Activated CD8-positive, alpha-beta memory T cell treated with anti-CD3 and anti-CD28 coated beads for 36 hours (primary cell): ENCODE results near the gene KLHDC7B. TPM values are rescaled to one million over a fixed set of nuclear protein-coding genes. Genes with fewer than 3 reads are reported as not detected.

Experiments used
- CTCF ChIA-PET: fragments of 350-600 bp; sonication (Branson Sonifier 250); formaldehyde crosslinking; loops from one replicate; lab custom pipeline; 2021; ENCODE audit warnings: antibody characterized with exemption; lab: Charles Lee
- POLR2A ChIA-PET: fragments of 350-600 bp; sonication (Branson Sonifier 250); formaldehyde crosslinking; loops from one replicate; lab custom pipeline; 2021; ENCODE audit warnings: antibody characterized with exemption; lab: Charles Lee
- total RNA-seq, 2 experiments: library from RNA; stranded (reverse); gene quantifications; one replicate each; pipeline ENCODE4 v1.2.3, GENCODE V29; 2021

KLHDC7B gene
- total RNA-seq, 2 experiments from 2014 or later, result 5.9 to 6.1 TPM

- ChIA-PET CTCF (interaction anchor here (0.6 to 3.0 kb wide), 30 partner anchors 9 to 275 kb away, joined by 3 to 47 read pairs (median 4); partner anchors contain the start of genes CHKB, HDAC10, KLHDC7B and LMF2), POLR2A (interaction anchor here (0.5 to 7.7 kb wide), 18 partner anchors 10 to 282 kb away, joined by 3 to 93 read pairs (median 5); partner anchors contain the start of genes KLHDC7B, LMF2, NCAPH2 and SYCE3)
Observed at GRCh38 chr22:50525858-50526107, 19.9 kb upstream of the KLHDC7B start.

DNA sequence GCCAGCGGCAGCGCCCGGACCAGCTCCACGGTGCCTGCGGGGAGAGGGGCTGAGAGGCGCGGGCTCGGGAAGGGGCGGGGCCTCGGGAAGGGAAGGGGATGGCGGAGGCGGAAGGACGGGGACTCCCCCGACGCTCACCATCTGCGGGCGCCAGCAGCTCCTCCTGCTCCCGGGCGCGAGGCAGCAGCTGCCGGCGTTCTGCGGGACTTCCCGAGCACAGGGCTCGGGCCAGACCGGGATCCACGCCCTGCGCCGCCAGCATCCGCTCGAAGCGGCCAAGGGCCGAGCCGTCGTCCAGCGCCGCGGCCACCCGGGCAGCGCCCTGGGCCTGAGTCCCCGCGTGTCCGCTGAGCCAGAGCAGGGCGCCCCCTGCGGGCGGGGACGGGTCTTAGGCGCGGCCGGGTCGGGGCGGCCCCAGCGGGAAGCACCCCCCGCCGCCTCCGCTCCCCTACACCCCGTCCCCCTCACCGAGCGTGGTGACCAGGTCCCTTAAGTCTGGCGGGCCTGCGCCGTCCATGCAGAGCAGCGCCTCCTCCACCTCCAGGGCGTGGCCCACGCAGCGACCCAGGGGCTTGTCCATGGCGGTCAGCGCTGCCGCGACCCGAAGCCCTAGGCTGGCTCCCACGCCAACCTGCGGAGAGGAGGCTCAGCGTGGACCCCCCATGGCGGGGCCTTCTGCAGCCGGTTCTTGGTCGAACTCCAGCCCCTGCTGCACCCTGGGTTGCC lies 19.4 kb upstream of the KLHDC7B start:
- ChIA-PET CTCF (interaction anchor here (0.8 to 3.4 kb wide), 24 partner anchors 9 to 275 kb away, joined by 3 to 47 read pairs (median 5); partner anchors contain the start of genes CHKB, HDAC10, KLHDC7B and LMF2), POLR2A (interaction anchor here (0.5 to 7.7 kb wide), 16 partner anchors 11 to 282 kb away, joined by 3 to 93 read pairs (median 8); partner anchors contain the start of genes KLHDC7B, LMF2, NCAPH2 and SYCE3)

- POLR2A ChIA-PET, result interaction anchor here (1.6 to 7.7 kb wide), 4 partner anchors 13 to 94 kb away, joined by 10 to 93 read pairs (median 40); partner anchors contain the start of genes LMF2 and NCAPH2
- CTCF ChIA-PET, result interaction anchor here (0.6 to 3.4 kb wide), 8 partner anchors 12 to 603 kb away, joined by 3 to 22 read pairs (median 3); no protein-coding TSS in a partner anchor
Observed at GRCh38 chr22:50526834-50527801, 18.6 kb upstream of the KLHDC7B start.

DNA sequence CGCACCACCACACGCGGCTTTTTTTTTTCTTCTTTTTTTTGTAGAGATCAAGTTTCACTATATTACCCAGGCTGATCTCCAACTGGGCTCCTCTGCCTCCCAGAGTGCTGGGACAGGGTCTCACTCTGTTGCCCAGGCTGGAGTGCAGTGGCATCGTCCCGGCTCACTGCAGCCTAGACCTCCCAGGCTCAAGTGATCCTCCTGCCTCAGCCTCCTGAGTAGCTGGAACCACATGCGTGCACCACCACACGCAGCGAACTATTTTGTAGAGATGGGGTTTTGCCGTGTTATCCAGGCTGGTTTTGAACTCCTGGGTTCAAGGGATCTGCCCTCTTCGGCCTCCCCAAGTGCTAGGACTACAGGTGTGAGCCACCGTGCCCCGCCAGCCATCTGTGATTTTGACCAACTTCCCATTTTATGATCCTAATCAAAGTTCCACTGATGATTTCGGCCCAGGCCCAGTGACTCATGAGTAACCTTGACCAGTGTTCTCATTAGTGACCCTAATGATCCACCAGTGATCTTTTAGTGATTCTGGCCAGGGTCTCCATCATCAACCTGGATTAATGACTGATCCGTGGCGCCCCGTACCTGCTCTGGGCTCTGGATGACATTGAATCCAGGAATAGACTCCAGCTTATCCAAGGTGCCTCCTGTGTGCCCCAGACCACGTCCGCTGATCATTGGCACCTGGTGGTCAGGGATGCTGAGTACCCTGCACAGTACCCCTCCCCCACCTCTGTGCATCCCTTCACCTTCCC lies 17.6 kb upstream of the KLHDC7B start:
- ChIA-PET POLR2A (interaction anchor here (1.6 to 7.7 kb wide), 4 partner anchors 12 to 93 kb away, joined by 10 to 93 read pairs (median 40); partner anchors contain the start of genes LMF2 and NCAPH2), CTCF (interaction anchor here (0.6 to 3.4 kb wide), 9 partner anchors 11 to 186 kb away, joined by 3 to 22 read pairs (median 4); partner anchors contain the start of genes LMF2, NCAPH2 and SYCE3)

- ChIA-PET CTCF (interaction anchor here (1.3 to 3.4 kb wide), 5 partner anchors 10 to 92 kb away, joined by 4 to 22 read pairs (median 6); partner anchors contain the start of genes LMF2, NCAPH2 and SYCE3), POLR2A (interaction anchor here (1.5 to 7.7 kb wide), 4 partner anchors 11 to 92 kb away, joined by 3 to 93 read pairs (median 40); partner anchors contain the start of genes LMF2 and NCAPH2)
Observed at GRCh38 chr22:50528682-50529415, 16.9 kb upstream of the KLHDC7B start.

- ChIA-PET CTCF (interaction anchor here (1.1 to 3.4 kb wide), 6 partner anchors 10 to 92 kb away, joined by 3 to 22 read pairs (median 4); partner anchors contain the start of genes LMF2, NCAPH2 and SYCE3), POLR2A (interaction anchor here (0.6 to 7.7 kb wide), 8 partner anchors 11 to 285 kb away, joined by 3 to 93 read pairs (median 3); partner anchors contain the start of genes CHKB, LMF2, NCAPH2 and SYCE3)
Observed at GRCh38 chr22:50529416-50529896, 16.2 kb upstream of the KLHDC7B start.

DNA sequence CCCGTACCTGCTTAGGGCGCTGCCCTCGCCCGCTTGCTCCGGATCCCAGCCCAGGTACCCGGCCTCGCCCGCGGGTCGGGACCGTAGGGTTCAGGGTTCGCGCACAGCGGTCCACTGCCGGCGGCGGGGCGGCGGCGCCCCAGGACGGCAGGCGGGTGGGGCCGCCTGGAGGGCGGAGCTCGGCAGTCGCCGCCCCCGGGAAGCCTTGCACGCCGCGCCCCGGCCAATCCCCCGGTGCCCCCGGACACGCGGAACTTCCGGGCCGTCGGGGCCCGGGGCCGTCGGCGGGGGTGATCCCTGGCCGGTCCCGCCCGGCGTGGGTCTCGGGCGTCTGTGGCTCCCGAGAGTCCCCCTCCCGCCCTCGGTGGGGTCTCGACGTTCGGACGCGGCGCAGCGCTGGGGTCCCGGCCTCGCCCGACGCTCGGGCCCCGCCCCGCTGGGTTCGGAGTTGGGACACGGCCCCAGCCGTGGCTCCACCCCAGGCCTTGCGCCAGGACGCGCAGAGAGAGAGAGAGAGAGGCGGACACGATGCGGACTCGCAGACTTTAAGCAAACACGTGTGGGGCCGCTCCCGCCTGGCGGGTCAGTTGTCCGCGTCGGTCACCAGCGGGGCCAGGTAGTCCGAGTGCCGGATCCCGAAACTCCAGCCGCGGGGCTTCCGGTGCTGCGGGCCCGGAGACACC lies 15.7 kb upstream of the KLHDC7B start, which contains the start of gene TYMP:
Gene TYMP, minus strand, starts transcription at position 116 of the 683 bp plus-strand sequence. CDS start 303 bp downstream, outside the sequence.
- CTCF ChIA-PET, result interaction anchor here (1.1 to 3.4 kb wide), 3 partner anchors 9 to 91 kb away, joined by 3 to 22 read pairs (median 3); no protein-coding TSS in a partner anchor
- POLR2A ChIA-PET, result interaction anchor here (0.6 to 7.7 kb wide), 9 partner anchors 10 to 286 kb away, joined by 3 to 93 read pairs (median 3); partner anchors contain the start of genes CHKB, LMF2, NCAPH2 and SYCE3

- ChIA-PET POLR2A (interaction anchor here (1.4 to 7.7 kb wide), 4 partner anchors 10 to 51 kb away, joined by 3 to 93 read pairs (median 13); partner anchors contain the start of gene KLHDC7B), CTCF (interaction anchor here (0.6 kb wide), 1 partner anchor 9 kb away, joined by 6 read pairs; no protein-coding TSS in a partner anchor)
Observed at GRCh38 chr22:50530580-50530876, 15.2 kb upstream of the KLHDC7B start.

GRCh38 chr22:50530877-50531545 lies 14.7 kb upstream of the KLHDC7B start:
- ChIA-PET CTCF (interaction anchor here (0.6 to 1.7 kb wide), 2 partner anchors 9 to 32 kb away, joined by 6 to 7 read pairs; partner anchors contain the start of gene SYCE3), POLR2A (interaction anchor here (1.1 to 7.7 kb wide), 5 partner anchors 9 to 51 kb away, joined by 3 to 93 read pairs (median 10); partner anchors contain the start of genes KLHDC7B, LMF2 and NCAPH2)

GRCh38 chr22:50531546-50531961 lies 14.1 kb upstream of the KLHDC7B start:
- ChIA-PET POLR2A (interaction anchor here (1.1 to 7.7 kb wide), 5 partner anchors 9 to 50 kb away, joined by 3 to 93 read pairs (median 10); partner anchors contain the start of genes KLHDC7B, LMF2 and NCAPH2), CTCF (interaction anchor here (0.6 to 1.7 kb wide), 3 partner anchors 32 to 250 kb away, joined by 3 to 7 read pairs (median 7); partner anchors contain the start of gene SYCE3)

DNA sequence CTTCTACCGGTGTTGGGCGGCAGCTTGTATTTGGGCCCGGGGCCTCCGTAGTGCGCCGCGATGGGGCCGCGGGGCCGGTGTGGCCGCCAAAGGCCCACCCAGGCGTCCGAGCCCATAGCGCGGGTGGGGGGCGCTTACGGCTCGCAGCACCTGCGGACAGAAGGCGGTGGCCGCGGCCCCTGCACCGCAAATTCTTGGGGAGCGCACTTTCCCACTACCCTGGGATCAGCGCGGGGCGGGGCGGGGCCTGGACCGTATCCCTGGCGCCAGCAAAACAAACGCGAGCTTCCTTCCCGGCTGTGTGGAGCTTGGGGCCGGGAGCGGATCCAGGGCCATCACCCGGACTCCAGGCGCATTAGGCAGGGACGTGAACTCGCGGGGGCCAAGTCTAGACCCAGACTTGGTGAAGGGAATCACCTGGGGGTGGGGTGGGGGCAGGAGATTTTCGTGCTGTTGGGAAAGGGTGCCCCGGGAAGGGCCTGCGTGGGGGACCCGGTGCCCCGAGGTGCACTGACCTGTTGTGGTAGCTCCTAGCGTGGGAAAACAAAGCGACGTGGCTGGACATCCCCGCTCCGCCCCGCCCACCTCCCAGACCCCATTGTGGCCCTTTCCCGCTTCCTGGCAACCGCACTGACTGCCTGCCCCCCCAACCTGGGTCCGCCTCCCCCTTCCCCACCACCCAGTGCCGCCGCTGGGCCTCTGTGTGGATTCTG lies 13.6 kb upstream of the KLHDC7B start:
- ChIA-PET CTCF (interaction anchor here (0.6 to 1.7 kb wide), 3 partner anchors 31 to 249 kb away, joined by 3 to 7 read pairs (median 7); partner anchors contain the start of gene SYCE3), POLR2A (interaction anchor here (0.6 to 7.7 kb wide), 6 partner anchors 8 to 50 kb away, joined by 3 to 93 read pairs (median 7); partner anchors contain the start of genes KLHDC7B, LMF2, NCAPH2 and SYCE3)

DNA sequence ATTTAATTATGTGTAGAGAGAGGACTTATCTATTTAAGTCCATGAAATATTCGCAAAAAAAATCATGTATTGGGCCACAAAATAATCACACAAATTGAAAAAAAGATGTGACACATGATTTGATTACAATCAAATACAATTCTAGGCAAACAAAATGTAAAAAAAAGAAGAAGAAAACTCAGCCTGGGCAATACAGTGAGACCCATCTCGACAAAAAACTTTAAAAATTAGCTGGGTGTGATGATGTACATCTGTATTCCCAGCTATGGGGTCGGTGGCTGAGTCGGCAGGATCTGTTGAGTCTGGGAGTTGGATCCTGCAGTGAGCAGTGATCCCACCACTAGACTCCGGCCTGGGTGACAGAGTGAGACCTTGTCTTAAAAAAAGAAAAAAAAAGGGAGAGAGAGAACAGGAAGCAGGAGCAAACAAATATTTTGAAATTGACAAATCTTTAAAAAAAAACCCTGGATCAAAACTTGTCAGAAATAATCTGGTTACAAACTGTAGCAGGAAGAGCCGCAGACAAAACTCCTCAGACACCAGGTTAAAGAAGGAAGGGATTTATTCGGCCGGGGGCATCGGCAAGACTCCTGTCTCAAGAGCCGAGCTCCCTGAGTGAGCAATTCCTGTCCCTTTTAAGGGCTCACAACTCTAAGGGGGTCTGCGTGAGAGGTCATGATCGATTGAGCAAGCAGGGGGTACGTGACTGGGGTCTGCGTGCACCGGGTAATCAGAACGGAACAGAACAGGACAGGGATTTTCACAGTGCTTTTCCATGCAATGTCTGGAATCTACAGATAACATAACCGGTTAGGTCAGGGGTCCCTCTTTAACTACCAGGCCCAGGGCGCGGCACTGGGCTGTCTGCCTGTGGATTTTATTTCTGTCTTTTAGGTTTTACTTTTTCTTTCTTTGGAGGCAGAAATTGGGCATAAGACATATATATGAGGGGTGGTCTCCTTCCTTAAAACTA lies 12.6 kb upstream of the KLHDC7B start:
- CTCF ChIA-PET, result interaction anchor here (1.1 kb wide), 1 partner anchor 88 kb away, joined by 7 read pairs; no protein-coding TSS in a partner anchor

More for the DNA sequence above, 12.6 kb upstream of the KLHDC7B start:
- POLR2A ChIA-PET, result interaction anchor here (2.5 to 2.6 kb wide), 2 partner anchors 12 to 15 kb away, joined by 10 to 16 read pairs; partner anchors contain the start of gene KLHDC7B
